CMK (cell line): ENCODE results near the gene EIF4ENIF1.
"Not testable (repeated sequence)": the region's sequence is repeated elsewhere in the genome, so short reads cannot be mapped to it uniquely, and the experiment has no call there.

Source experiments
- DNase-seq: peaks from one replicate; pipeline ENCODE4 v3.0.0-alpha.2; 2010; ENCODE audit warnings: low read depth

Gene EIF4ENIF1

GRCh38 chr22:31489632-31490495, at the start of gene EIF4ENIF1:
Gene EIF4ENIF1 (minus strand): TSS chr22:31489842. CDS start chr22:31488718, 1,124 bp downstream.
- DNase-seq: peak; percentile 71

DNA sequence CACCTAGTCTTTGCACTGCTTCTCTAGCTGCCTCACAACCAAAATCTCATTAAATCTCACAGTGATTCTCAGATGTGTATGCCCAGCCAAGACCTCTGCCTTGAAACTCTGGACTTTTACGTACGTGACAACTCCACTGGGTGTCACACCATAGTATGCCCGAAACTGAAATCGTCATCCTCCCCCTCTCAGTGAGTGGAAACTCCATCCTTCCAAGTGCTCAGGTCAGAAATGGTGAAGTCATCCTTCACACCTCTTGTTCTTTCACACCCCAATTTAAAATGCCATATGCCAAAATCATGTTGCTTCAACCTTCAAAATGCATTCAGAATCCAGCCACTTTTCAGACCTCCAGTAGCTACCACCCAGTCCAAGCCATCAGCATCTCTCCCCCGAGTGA, 49.2 kb upstream of the EIF4ENIF1 start:
- DNase-seq: no peak

DNA sequence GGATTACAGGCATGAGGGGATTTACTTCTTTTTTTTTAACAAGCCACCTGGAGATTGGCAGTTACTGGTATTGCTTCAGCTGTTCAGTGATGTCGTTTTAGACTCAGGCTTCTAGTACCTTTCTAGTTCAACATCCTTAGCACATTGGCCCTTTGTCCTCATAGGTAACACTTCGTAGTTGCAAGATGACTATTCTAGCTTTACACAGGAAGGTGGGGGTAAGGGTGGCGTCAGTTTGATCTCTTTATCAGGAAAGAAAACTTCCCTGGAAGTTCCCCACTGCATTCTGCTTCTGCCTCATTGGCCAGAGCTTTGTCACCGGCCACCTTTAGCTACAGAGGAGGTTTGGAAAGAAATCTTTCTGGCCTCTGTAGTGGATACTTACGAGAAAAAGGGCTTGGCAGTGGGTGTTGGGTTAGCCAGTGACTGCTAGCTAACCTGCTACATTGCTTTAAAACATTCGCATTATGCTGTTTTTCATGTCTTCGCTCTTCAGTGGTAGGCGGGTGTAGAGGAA, 47.4 kb upstream of the EIF4ENIF1 start:
- no peak for DNase-seq

GRCh38 chr22:31533374-31533773, 43.7 kb upstream of the EIF4ENIF1 start:
- no peak for DNase-seq

DNA sequence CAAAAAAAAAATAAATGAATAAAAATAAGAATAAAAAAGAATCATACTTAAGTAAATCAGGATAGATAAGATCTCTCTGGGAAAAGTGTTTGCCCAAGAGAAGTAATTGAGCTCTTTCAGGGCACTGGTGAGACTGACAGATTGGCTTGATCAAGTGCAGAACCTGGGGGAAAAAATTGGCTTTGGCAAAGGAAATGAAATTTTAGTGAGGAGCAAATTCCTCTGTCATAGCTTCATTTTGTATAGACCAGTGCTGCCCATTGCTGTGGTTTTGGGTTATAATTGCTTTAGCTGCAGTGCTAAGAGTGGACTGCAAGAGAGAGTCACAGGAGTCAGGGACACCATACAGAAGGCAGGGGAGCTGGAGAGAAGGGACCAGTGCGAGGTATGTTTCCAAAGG, 42.4 kb upstream of the EIF4ENIF1 start:
- DNase-seq: no peak

DNA sequence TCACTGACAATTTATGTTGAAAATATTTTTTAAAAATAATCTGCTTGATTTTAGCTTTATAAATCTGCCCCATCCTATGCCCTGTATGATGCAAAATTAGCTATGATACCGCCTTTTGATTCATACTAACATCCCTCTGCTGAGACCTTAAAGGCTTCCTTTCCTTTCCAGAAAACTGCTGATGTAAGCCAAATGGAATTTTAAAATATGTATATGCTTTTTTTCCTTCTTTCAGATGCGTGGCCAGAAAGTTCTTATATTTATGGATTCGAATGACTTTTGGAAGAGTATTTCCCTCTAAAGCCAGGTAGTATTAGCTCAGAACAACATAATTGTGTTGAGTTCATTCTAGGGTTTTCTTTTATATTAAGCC, 41.2 kb upstream of the EIF4ENIF1 start:
- DNase-seq: no peak

DNA sequence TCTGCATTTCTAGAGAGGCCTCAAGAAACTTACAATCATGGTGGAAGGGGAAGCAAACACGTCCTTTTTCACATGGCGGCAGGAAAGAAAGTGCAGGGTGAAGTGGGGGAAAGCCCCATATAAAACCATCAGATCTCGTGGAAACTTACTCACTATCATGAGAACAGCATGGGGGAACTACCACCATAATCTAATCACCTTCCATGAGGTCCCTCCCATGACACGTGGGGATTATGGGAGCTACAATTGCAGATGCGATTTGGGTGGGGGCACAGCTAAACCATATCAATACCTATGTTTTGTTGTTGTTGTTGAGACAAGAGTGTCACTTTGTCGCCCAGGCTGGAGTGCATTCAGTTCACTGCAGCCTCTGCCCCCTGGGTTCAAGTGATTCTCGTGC, 36.6 kb upstream of the EIF4ENIF1 start:
- no peak for DNase-seq

DNA sequence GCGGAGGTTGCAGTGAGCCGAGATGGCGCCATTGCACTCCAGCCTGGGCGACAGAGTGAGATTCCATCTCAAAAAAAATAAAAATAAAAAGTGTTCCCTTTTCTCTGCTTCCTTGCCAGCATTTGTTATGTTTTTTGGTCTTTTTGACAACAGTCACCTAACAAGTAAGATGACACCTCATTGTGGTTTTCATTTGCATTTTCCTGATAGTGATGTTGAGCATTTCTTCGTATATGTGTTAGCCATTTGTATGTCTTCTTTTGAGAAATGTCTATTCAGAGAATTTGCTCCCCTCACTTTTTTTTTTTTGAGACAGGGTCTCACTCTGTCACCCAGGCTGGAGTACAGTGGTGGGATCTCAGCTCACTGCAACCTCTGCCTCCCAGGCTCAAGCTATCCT, 34.5 kb upstream of the EIF4ENIF1 start:
- DNase-seq: not testable (repeated sequence)

DNA sequence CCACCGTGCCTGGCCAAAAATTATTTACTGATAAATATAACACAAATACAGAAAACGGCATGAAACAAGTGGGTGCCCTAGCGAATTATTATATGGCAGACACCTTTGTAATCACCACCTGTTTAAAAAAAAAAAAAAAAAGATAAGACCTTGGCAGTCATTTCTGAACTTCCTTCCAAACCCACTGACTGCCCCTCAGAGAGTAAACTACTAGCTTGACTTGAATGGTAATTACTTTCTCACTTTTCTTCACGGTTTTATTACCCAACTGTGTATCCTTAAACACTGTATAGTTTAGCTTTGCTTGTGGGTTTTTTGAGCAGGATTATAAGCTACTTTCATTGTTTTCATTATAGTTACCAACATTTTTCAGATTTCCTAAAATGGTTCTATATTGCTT, 30.4 kb upstream of the EIF4ENIF1 start:
- DNase-seq: no peak

- no peak for DNase-seq
These were observed 19.6 kb upstream of the EIF4ENIF1 start for GRCh38 chr22:31509061-31509762.

- DNase-seq: no peak
These were observed 18.9 kb upstream of the EIF4ENIF1 start for GRCh38 chr22:31508536-31508935.

DNA sequence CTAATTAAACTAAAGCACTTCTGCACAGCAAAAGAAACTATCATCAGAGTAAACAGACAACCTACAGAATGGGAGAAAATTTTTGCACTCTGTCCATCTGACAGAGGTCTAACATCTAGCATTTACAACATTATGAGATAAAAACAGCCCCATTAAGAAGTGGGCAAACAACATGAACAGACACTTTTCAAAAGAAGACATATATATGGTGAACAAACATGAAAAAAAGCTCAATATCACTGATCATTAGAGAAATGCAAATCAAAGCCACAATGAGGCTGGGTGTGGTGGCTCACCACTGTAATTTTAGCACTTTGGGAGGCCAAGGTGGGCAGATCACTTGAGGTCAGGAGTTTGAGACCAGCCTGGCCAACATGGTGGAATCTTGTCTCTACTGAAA, 17.9 kb upstream of the EIF4ENIF1 start:
- not testable (repeated sequence) for DNase-seq

- DNase-seq: no peak
These were observed 14.6 kb upstream of the EIF4ENIF1 start for GRCh38 chr22:31504282-31504681.

DNA sequence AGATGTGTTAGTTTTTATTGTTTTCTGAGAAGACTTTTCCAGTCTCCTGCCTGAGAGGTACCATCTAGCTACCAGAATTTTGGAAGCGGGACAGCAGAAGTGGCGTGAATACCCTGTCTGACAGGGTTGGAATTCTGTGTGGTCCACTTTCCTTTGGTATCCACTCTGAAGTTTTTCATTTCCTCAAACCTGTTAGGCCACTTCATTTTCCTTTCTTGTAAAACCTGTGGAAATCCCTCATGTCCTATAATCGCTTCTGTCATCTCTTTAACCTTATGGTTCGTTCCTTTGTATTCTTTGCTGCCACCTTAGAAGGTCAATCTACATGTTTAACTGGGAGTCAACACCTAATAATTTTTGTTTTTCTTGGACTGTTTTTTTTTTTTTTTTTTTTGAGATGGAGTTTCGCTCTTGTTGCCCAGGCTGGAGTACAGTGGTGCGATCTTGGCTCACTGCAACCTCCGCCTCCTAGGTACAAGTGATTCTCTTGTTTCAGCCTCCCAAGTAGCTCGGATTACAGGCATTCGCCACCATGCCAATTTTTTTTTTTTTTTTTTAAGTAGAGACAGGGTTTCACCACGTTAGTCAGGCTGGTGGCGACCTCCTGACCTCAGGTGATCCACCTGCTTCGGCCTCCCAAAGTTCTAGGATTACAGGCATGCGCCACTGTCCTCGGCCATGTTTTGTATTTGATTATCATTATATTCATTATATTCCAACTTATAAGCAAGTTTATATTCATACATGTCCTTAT, 13.7 kb upstream of the EIF4ENIF1 start:
- DNase-seq: no peak

- DNase-seq: no peak
These were observed 12.1 kb upstream of the EIF4ENIF1 start for GRCh38 chr22:31501738-31502137.

GRCh38 chr22:31497148-31497938, 7.7 kb upstream of the EIF4ENIF1 start:
- no peak for DNase-seq

GRCh38 chr22:31496735-31497146, 7.1 kb upstream of the EIF4ENIF1 start:
- peak; percentile 37 for DNase-seq

DNA sequence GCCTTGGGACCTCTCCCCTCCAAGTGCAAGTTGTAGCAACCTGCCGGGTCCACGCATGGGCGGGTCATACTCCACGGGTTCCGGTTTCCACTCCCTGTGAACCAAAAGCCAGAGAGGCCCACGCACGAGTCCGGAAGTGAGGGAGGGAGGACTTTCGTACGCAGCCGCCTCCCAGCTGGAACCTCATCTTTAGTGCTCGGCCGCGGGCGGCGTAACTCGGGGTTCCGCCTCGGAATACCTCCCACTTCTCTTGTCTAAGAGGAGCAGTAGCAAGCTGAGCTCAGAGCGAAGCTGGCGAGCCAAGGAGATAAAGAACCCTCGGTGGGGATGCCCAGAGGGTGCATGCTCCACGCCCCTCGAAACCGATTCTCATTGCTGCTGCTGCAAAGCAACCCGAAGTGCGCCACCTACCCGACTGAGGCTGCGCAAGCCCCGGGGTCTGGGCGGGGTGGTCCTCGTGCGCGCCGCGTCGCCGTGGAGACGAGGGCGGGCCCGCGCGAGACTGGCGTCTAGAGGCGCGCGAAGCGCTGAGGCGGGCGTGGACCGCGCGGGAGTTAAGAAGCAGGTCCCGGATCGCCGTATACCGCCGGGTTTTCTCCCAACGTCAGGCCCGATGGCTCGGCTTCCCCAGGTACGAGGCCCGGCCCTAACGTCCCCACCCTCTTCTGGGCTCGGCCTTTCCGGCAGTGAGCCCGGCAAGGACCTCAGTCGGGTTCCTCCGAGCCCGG, 6.5 kb upstream of the EIF4ENIF1 start, which contains the start of gene SFI1:
TSS of gene SFI1 (plus strand) at position 530 of the 728 bp plus-strand sequence. CDS start 11,749 bp downstream, outside the sequence.
- peak; percentile 90 for DNase-seq

DNA sequence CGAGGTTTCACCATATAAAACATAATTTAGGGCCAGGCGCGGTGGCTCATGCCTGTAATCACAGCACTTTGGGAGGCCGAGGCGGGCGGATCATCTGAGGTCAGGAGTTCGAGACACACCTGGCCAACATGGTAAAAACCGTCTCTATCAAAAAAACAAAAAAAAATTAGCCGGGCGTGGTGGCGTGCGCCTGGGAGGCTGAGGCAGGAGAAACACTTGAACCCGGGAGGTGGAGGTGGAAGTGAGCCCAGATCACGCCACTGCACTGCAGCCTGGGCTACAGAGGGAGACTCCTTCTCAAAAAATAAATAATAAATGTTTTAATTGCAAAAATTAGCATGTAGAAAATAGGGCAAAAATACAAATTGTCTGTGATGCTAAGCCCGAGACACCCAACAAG, 5.7 kb upstream of the EIF4ENIF1 start:
- no peak for DNase-seq

DNA sequence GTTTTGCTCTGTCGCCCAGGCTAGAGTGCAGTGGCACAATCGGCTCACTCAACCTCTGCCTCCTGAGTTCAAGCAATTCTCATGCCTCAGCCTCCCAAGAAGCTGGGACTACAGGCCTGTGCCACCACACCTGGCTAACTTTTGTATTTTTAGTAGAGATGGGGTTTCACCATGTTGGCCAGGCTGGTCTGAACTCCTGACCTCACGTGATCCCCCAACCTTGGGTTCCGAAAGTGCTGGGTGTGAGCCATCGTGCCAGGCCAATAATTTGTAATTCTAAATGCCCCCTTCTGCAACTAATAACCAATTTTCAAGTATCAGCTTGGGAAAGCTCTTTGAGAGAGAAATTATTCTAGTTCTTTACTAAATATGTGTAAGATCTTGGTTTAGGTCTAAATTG, 3.7 kb upstream of the EIF4ENIF1 start:
- DNase-seq: not testable (repeated sequence)

DNA sequence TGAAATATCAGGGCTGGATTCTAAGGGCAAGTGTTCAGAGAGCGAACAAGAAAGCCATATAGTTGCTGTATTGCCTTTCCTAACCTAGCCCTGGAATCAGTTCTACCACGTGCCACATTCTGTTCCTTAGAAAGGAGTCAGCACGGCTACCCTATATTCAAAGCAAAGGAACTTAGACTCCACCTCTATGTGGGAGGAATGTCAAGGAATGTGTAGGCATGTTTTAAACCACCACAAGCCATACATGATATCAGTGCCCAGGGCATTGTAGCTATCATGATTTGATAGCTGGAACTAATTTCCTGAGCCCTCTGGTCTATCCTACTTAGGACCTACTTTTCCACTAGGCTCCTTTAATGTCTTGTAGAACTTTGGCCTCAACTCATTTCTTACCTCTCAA, 2.5 kb upstream of the EIF4ENIF1 start:
- no peak for DNase-seq
